OCI-LY3 (cell line): ENCODE data around the gene STK26.

ENCODE experiments used
- CTCF ChIP-seq: fragments of 200-600, 300-600 bp; sonication (generic); IDR thresholded peaks from 2 replicates; pipeline ENCODE4 v1.5.1; 2014; ENCODE audit warnings: antibody characterized with exemption, low read length, low read depth
- EZH2phosphoT487 ChIP-seq: fragments of 200-600 bp; shearing (Covaris generic); IDR thresholded peaks from 2 replicates; pipeline ENCODE4 v1.6.1; 2018; ENCODE audit warnings: antibody characterized with exemption, mixed run types, low read depth

GRCh38 chrX:132120913-132121312 is 97.8 kb downstream of the STK26 start:
- TF ChIP-seq CTCF: no peak
- TF ChIP-seq EZH2phosphoT487: no peak
